GM12872 (cell line): ENCODE measurements around the gene C20orf96.

ENCODE experiments used
- CTCF ChIP-seq: IDR thresholded peaks from 3 replicates; pipeline ENCODE4 v1.5.1; 2011; ENCODE audit warnings: low read depth, mild to moderate bottlenecking, low read length, moderate library complexity; ENCODE audit not compliant: insufficient read depth

Gene C20orf96

GRCh38 chr20:237489-237888 is 53.1 kb downstream of the C20orf96 start:
- no peak for TF ChIP-seq CTCF

- TF ChIP-seq CTCF = no peak
These were observed 54.7 kb downstream of the C20orf96 start for GRCh38 chr20:235891-236290.

- no peak for TF ChIP-seq CTCF
These were observed 63.0 kb downstream of the C20orf96 start for GRCh38 chr20:227439-228105.

GRCh38 chr20:226958-227357 is 63.6 kb downstream of the C20orf96 start, which contains the start of gene DEFB129:
Gene DEFB129 (plus strand): TSS chr20:227258. CDS start chr20:227289, 31 bp downstream.
- TF ChIP-seq CTCF = no peak

GRCh38 chr20:221258-221830 is 69.2 kb downstream of the C20orf96 start:
- no peak for TF ChIP-seq CTCF
